ENCODE data around the gene ZDHHC13. TPM values are rescaled to one million over a fixed set of nuclear protein-coding genes. Genes with fewer than 3 reads are reported as not detected.

ZDHHC13 gene
- total RNA-seq, 1 experiment from 2014 or later = 21.8 TPM

- Histone ChIP-seq H3K4me1 (ENCODE audit: control insufficient read depth in 1 of 2, insufficient read depth in 2 of 2, low read length in 2 of 2) (peaks cover 3 to 5% of the 10 kb centered on the region in 2 experiments; a peak in 1 of 4 replicates), H3K9me3 (ENCODE audit: control insufficient read depth in 1 of 2, insufficient read depth in 1 of 2, low read depth in 1 of 2, low read length in 2 of 2) (no peaks in the 10 kb centered on the region), H3K9ac (ENCODE audit: low read length) (no peak within 1 kb of the TSS), H2AFZ (ENCODE audit: low read depth, low read length, poor library complexity, severe bottlenecking) (no peak within 1 kb of the TSS), H3K79me2 (ENCODE audit: insufficient read depth, low read length) (no peaks in the 10 kb centered on the region), H3K9me2 (ENCODE audit: insufficient read depth) (no peaks in the 10 kb centered on the region), H4K20me1 (ENCODE audit: insufficient read depth) (no peaks in the 10 kb centered on the region), H3K27me3 (ENCODE audit: insufficient read depth, low read length) (peaks cover 13% of the 10 kb centered on the region; the same call in 1 of the 2 replicates), H3K4me2 (ENCODE audit: low read length) (no peak within 1 kb of the TSS), H3K36me3 (ENCODE audit: control insufficient read depth in 1 of 2, insufficient read depth in 2 of 2, low read length in 2 of 2) (no peaks in the 10 kb centered on the region), H3K27ac (ENCODE audit: low read depth, low read length) (no peak within 1 kb of the TSS), H3K4me3 (replicated peaks in 1 of 2; ENCODE audit: low read depth in 1 of 2, low read length in 2 of 2) (no peak within 1 kb of the TSS)
- ATAC-seq = no peak
- intact Hi-C loops (cut with micrococcal nuclease) = no loop called here
- ChIA-PET CTCF (no interaction called here), RAD21 (ENCODE audit: low non-redundant PET in 1 of 2, low total read pairs in 2 of 2, uncharacterized antibody in 2 of 2, unreplicated experiment in 2 of 2) (no interaction called here), POLR2A (no interaction called here)
- BruUV-seq (replicated peaks) = no TSS peak
- DNase-seq (ENCODE audit: low read depth, low spot score) = no peak
- TF ChIP-seq EZH2 (IDR thresholded peaks at IDR 0.05) (no peak), ZBTB33 (IDR thresholded peaks at IDR 0.05; ENCODE audit: extremely low read depth, insufficient replicate concordance, low read length) (no peak), TCF7L2 (IDR thresholded peaks at IDR 0.05; ENCODE audit: borderline replicate concordance, extremely low read depth, insufficient read depth, insufficient read length) (no peak), YY1 (IDR thresholded peaks at IDR 0.05; ENCODE audit: extremely low read depth, insufficient replicate concordance, low read depth, low read length) (no peak), ELF1 (IDR thresholded peaks at IDR 0.05; ENCODE audit: borderline replicate concordance, low read depth) (no peak), FOSL1 (IDR thresholded peaks at IDR 0.05; ENCODE audit: low read depth) (no peak), SRF (IDR thresholded peaks at IDR 0.05; ENCODE audit: low read depth) (no peak), MAX (IDR thresholded peaks at IDR 0.05) (no peak), RAD21 (IDR thresholded peaks at IDR 0.05; ENCODE audit: low read depth) (no peak), POLR2AphosphoS5 (IDR thresholded peaks at IDR 0.05; ENCODE audit: low read depth, low read length) (no peak)
Measured at GRCh38 chr11:19201737-19202605, 85.0 kb downstream of the ZDHHC13 start, which contains the start of gene CSRP3. Gene CSRP3, minus strand, starts transcription at chr11:19201983. Its CDS starts 9,535 bp downstream, at chr11:19192448.

Measured in HCT116 (cell line).